Glomerular visceral epithelial cell (primary cell): Measurements from ENCODE around the gene PRKCB.
"Not testable (repeated sequence)": the region's sequence is repeated elsewhere in the genome, so short reads cannot be mapped to it uniquely, and the experiment has no call there.

Experiments
- DNase-seq: peaks from one replicate; pipeline ENCODE4 v3.0.0-alpha.2; 2016; ENCODE audit errors: extremely low spot score

Gene PRKCB

GRCh38 chr16:24228514-24228913 is 392.7 kb downstream of the PRKCB start:
- no peak for DNase-seq

GRCh38 chr16:24232936-24233335 is 397.2 kb downstream of the PRKCB start:
- no peak for DNase-seq

GRCh38 chr16:24234737-24235136 is 399.0 kb downstream of the PRKCB start:
- DNase-seq: no peak

- DNase-seq: no peak
Measured at GRCh38 chr16:24235806-24236205, 400.0 kb downstream of the PRKCB start.

GRCh38 chr16:24238846-24239245 is 403.1 kb downstream of the PRKCB start:
- not testable (repeated sequence) for DNase-seq

- DNase-seq: no peak
Measured at GRCh38 chr16:24246911-24247607, 411.3 kb downstream of the PRKCB start.

- DNase-seq: no peak
Measured at GRCh38 chr16:24253192-24253591, 417.4 kb downstream of the PRKCB start.

- no peak for DNase-seq
Measured at GRCh38 chr16:24255456-24256371, 419.9 kb downstream of the PRKCB start, which contains the start of gene CACNG3. CACNG3 (plus strand) TSS chr16:24256335; CDS start chr16:24256755, 420 bp downstream.

GRCh38 chr16:24257958-24258357 is 422.2 kb downstream of the PRKCB start:
- no peak for DNase-seq

GRCh38 chr16:24258791-24259190 is 423.0 kb downstream of the PRKCB start:
- no peak for DNase-seq

- no peak for DNase-seq
Measured at GRCh38 chr16:24262816-24263215, 427.0 kb downstream of the PRKCB start.
